Liver (tissue), 9 donors: ENCODE results near the gene CTNNA2. TPM values are rescaled to one million over a fixed set of nuclear protein-coding genes. Genes with fewer than 3 reads are reported as not detected.

Experiments
- DNase-seq: peaks from one replicate; pipeline ENCODE4 v3.0.0-alpha.2; 2017; ENCODE audit warnings: low spot score
- H3K27ac ChIP-seq, 2 donors: one replicate each; pipeline ENCODE4 v1.7.0; 2013; ENCODE audit warnings: inconsistent platforms in 2 of 2, low read length in 2 of 2, control low read depth in 1 of 2, low read depth in 1 of 2, mild to moderate bottlenecking in 1 of 2
- H3K27me3 ChIP-seq, 4 donors: one replicate each; pipeline versions ENCODE4 v1.6.1 to v1.7.0; 2013; ENCODE audit warnings: low read length in 3 of 4, inconsistent platforms in 1 of 4, mild to moderate bottlenecking in 1 of 4, moderate library complexity in 1 of 4; ENCODE audit not compliant: control insufficient read depth in 4 of 4, insufficient read depth in 4 of 4
- H3K36me3 ChIP-seq, 4 donors: one replicate each; pipeline versions ENCODE4 v1.6.1 to v1.7.0; 2013; ENCODE audit warnings: low read length in 3 of 4, mild to moderate bottlenecking in 3 of 4, low read depth in 1 of 4, moderate library complexity in 1 of 4; ENCODE audit not compliant: control insufficient read depth in 4 of 4, insufficient read depth in 3 of 4
- H3K4me1 ChIP-seq, 4 donors: one replicate each; pipeline versions ENCODE4 v1.6.1 to v1.7.0; 2013; ENCODE audit warnings: low read length in 3 of 4, mild to moderate bottlenecking in 3 of 4, moderate library complexity in 1 of 4; ENCODE audit not compliant: control insufficient read depth in 4 of 4, insufficient read depth in 4 of 4
- H3K4me3 ChIP-seq, 3 donors: one replicate each; pipeline versions ENCODE4 v1.6.1 to v1.7.0; 2013; ENCODE audit warnings: low read length in 3 of 3, control low read depth in 1 of 3, low read depth in 1 of 3, mild to moderate bottlenecking in 1 of 3
- H3K9ac ChIP-seq, 2 donors: one replicate each; pipeline ENCODE4 v1.7.0; 2013; ENCODE audit warnings: low read length in 2 of 2, mild to moderate bottlenecking in 2 of 2, moderate library complexity in 2 of 2, control low read depth in 1 of 2, low read depth in 1 of 2
- H3K9me3 ChIP-seq, 4 donors: one replicate each; pipeline versions ENCODE4 v1.6.1 to v1.7.0; 2013; ENCODE audit warnings: low read length in 3 of 4; ENCODE audit not compliant: control insufficient read depth in 4 of 4
- CTCF ChIP-seq: fragments of 150-350 bp; IDR thresholded peaks from 2 replicates; pipeline ENCODE4 v1.5.1; 2017; ENCODE audit warnings: improper control_type of control experiment, low read depth, low read length; ENCODE audit not compliant: missing input control
- EGR1 ChIP-seq, 2 donors: IDR thresholded peaks; 2 replicates each; pipeline ENCODE4 v1.6.1; 2016 to 2018; ENCODE audit warnings: antibody characterized with exemption in 2 of 2, low read depth in 2 of 2
- FOXA1 ChIP-seq: IDR thresholded peaks from 2 replicates; pipeline ENCODE4 v1.6.1; 2016; ENCODE audit warnings: antibody characterized with exemption
- FOXA2 ChIP-seq: IDR thresholded peaks from 2 replicates; pipeline ENCODE4 v1.6.1; 2016; ENCODE audit warnings: antibody characterized with exemption
- GABPA ChIP-seq, 2 donors: IDR thresholded peaks in 1 of 2; conservative IDR thresholded peaks in 1 of 2; 2 replicates each; pipeline ENCODE4 v1.6.1; 2016; ENCODE audit warnings: antibody characterized with exemption in 2 of 2, mild to moderate bottlenecking in 1 of 2, moderate library complexity in 1 of 2
- HNF4A ChIP-seq, 2 donors: conservative IDR thresholded peaks; 2 replicates each; pipeline ENCODE4 v1.6.1; 2016; ENCODE audit warnings: antibody characterized with exemption in 2 of 2, mild to moderate bottlenecking in 2 of 2
- HNF4G ChIP-seq: IDR thresholded peaks from 2 replicates; pipeline ENCODE4 v1.6.1; 2016; ENCODE audit warnings: antibody characterized with exemption
- JUND ChIP-seq, 2 donors: IDR thresholded peaks; 2 replicates each; pipeline ENCODE4 v1.6.1; 2016; ENCODE audit warnings: antibody characterized with exemption in 2 of 2
- MAX ChIP-seq: IDR thresholded peaks from 2 replicates; pipeline ENCODE4 v1.6.1; 2016; ENCODE audit warnings: antibody characterized with exemption
- NR2F2 ChIP-seq: IDR thresholded peaks from 2 replicates; pipeline ENCODE4 v1.6.1; 2016; ENCODE audit warnings: antibody characterized with exemption
- RAD21 ChIP-seq, 2 donors: IDR thresholded peaks; 2 replicates each; pipeline ENCODE4 v1.6.1; 2016; ENCODE audit warnings: antibody characterized with exemption in 2 of 2, mild to moderate bottlenecking in 2 of 2
- REST ChIP-seq: IDR thresholded peaks from 2 replicates; pipeline ENCODE4 v1.6.1; 2016; ENCODE audit warnings: antibody characterized with exemption, mild to moderate bottlenecking
- RXRA ChIP-seq, 2 donors: IDR thresholded peaks; 2 replicates each; pipeline ENCODE4 v1.6.1; 2017 to 2018; ENCODE audit warnings: antibody characterized with exemption in 2 of 2, mild to moderate bottlenecking in 1 of 2
- SP1 ChIP-seq: IDR thresholded peaks from 2 replicates; pipeline ENCODE4 v1.6.1; 2018; ENCODE audit warnings: antibody characterized with exemption, mild to moderate bottlenecking
- TAF1 ChIP-seq: conservative IDR thresholded peaks from 2 replicates; pipeline ENCODE4 v1.6.1; 2016; ENCODE audit warnings: antibody characterized with exemption, mild to moderate bottlenecking
- YY1 ChIP-seq: IDR thresholded peaks from 2 replicates; pipeline ENCODE4 v1.6.1; 2016; ENCODE audit warnings: antibody characterized with exemption, mild to moderate bottlenecking
- ZBTB33 ChIP-seq: IDR thresholded peaks from 2 replicates; pipeline ENCODE4 v1.6.1; 2016; ENCODE audit warnings: antibody characterized with exemption
- WGBS: extraction: QIAGEN DNeasy Blood & Tissue Kit; methylation state at CpG from one replicate; pipeline ENCODE4 v1.1.7; 2013; 5-methylcytosine and 5-hydroxymethylcytosine counted together
- polyA plus RNA-seq, 2 donors: library from polyadenylated mRNA; stranded (reverse) in 1 of 2; unstranded in 1 of 2; fragments of 200-250 nt in 1 of 2; fragments of >200 nt in 1 of 2; fragmentation: Nextera tagmentation in 1 of 2; extraction: Ambion mirVana in 1 of 2; gene quantifications; one replicate each; pipeline versions ENCODE4 v1.2.1 to v1.2.3, GENCODE V29; 2013 to 2015
- total RNA-seq, 2 donors: library from RNA; depleted of rRNA; stranded (reverse); fragments of >200 nt; gene quantifications; one replicate each; pipeline ENCODE4 v1.2.3, GENCODE V29; 2014
- donor health status: healthy.
- donor health status: healthy.
- donor health status: healthy.
- donor health status: healthy.
- donor health status: healthy.

The CTNNA2 gene
- total and polyA plus RNA-seq, 4 donors, result 0.05 TPM; not detected in 3

- TF ChIP-seq CTCF, result no peak
- TF ChIP-seq RAD21 (IDR thresholded peaks at IDR 0.05), result no peak
- no peak for TF ChIP-seq JUND (IDR thresholded peaks at IDR 0.05)
Observed at GRCh38 chr2:79827881-79828280, 315.0 kb downstream of the CTNNA2 start (continued).

GRCh38 chr2:79830501-79830900 lies 317.6 kb downstream of the CTNNA2 start:
- Histone ChIP-seq H3K9me3 (no peaks in the 10 kb centered on the region), H3K36me3 (no peaks in the 10 kb centered on the region), H3K4me3 (no peak overlapping the region), H3K4me1 (no peaks in the 10 kb centered on the region), H3K27ac (no peak overlapping the region), H3K9ac (no peak overlapping the region), H3K27me3 (no peaks in the 10 kb centered on the region)
- DNase-seq, result no peak
- no peak for TF ChIP-seq MAX
- no peak for TF ChIP-seq TAF1
- no peak for TF ChIP-seq NR2F2
- no peak for TF ChIP-seq FOXA1
- TF ChIP-seq HNF4G, result no peak
- TF ChIP-seq RAD21 (IDR thresholded peaks at IDR 0.05), result no peak
- TF ChIP-seq YY1, result no peak
- TF ChIP-seq RXRA (IDR thresholded peaks at IDR 0.05), result no peak
- TF ChIP-seq FOXA2, result no peak
- 71% methylated on average over 7 of the region's 7 CpGs for WGBS

- WGBS, result 42% methylated on average over 3 of the region's 3 CpGs
- H3K9ac ChIP-seq, result no peak overlapping the region
- H3K27ac ChIP-seq, result no peak overlapping the region
- H3K36me3 ChIP-seq, result no peaks in the 10 kb centered on the region
- H3K27me3 ChIP-seq, result no peaks in the 10 kb centered on the region
- H3K9me3 ChIP-seq, result no peaks in the 10 kb centered on the region
- no peak for DNase-seq
- TF ChIP-seq GABPA (IDR thresholded peaks at IDR 0.05 in 1 of 2, conservative IDR thresholded peaks at IDR 0.05 in 1 of 2), result no peak
- no peak for TF ChIP-seq EGR1 (IDR thresholded peaks at IDR 0.05; ENCODE audit: low read depth in 2 of 2)
- TF ChIP-seq RAD21 (IDR thresholded peaks at IDR 0.05), result no peak
- TF ChIP-seq RXRA (IDR thresholded peaks at IDR 0.05), result no peak
- no peak for TF ChIP-seq ZBTB33
- TF ChIP-seq JUND (IDR thresholded peaks at IDR 0.05), result no peak
- no peak for TF ChIP-seq HNF4G
- TF ChIP-seq HNF4A (conservative IDR thresholded peaks at IDR 0.05), result no peak
- TF ChIP-seq TAF1, result no peak
- no peak for TF ChIP-seq REST
- TF ChIP-seq YY1, result no peak
- no peak for TF ChIP-seq SP1
- no peaks in the 10 kb centered on the region for H3K4me1 ChIP-seq
- H3K4me3 ChIP-seq, result no peak overlapping the region
Observed at GRCh38 chr2:79831961-79832360, 319.1 kb downstream of the CTNNA2 start.
